K562 (cell line): ENCODE results near the gene CEACAM18. TPM values are rescaled to one million over a fixed set of nuclear protein-coding genes. Genes with fewer than 3 reads are reported as not detected.
A peak's percentile ranks its signal among the peaks of the same experiment; 100 is the strongest.

Experiments
- ATAC-seq: fragments of 200-7000 bp; cut with Tn5 transposase; 3 replicates; pipeline ENCODE4 v1.9.1; 2020; ENCODE audit warnings: moderate library complexity
- BruUV-seq: library from RNA; stranded (reverse); fragments of 400-500 nt; replicated peaks from 2 replicates; lab custom pipeline; 2021; lab: Mats Ljungman, UMichigan
- CTCF ChIA-PET: fragments of 300-600 bp; formaldehyde crosslinking; extraction: SDS; loops from one replicate; lab custom pipeline; 2021; ENCODE audit warnings: low intra/inter-chr PET ratio; lab: Yijun Ruan, JAX
- POLR2A ChIA-PET: fragments of 300-600, 350-650 bp; sonication (Branson Sonifier 250); formaldehyde crosslinking; extraction: SDS; loops from one replicate; lab custom pipeline; 2021; ENCODE audit warnings: antibody characterized with exemption, inconsistent platforms; lab: Yijun Ruan, JAX
- DNase-seq, 4 experiments: peaks; one replicate each; pipeline versions ENCODE4 v3.0.0 to v3.0.0-alpha.2; 2011 to 2018; ENCODE audit warnings: low spot score in 3 of 4, mixed read lengths in 3 of 4; ENCODE audit errors: extremely low read depth in 1 of 4
- FAIRE-seq: peaks from 2 replicates; lab custom pipeline; 2011; peaks lifted over from hg19 to GRCh38; lab: Jason Lieb, UNC
- H2AFZ ChIP-seq: 2 replicates; pipeline ENCODE4 v1.6.0; 2011; ENCODE audit warnings: low read depth, low read length, control low read depth, inconsistent platforms
- H3K27ac ChIP-seq: fragments of 200-600 bp; 3 replicates; pipeline ENCODE4 v1.8.0; 2011; ENCODE audit warnings: low read depth, mild to moderate bottlenecking, control low read depth, inconsistent platforms, low read length, moderate library complexity, mixed read lengths; ENCODE audit errors: extremely low read depth
- H3K27me3 ChIP-seq, 2 experiments: fragments of 300-600 bp in 1 of 2; 2 replicates in 1 of 2; 3 replicates in 1 of 2; pipeline versions ENCODE4 v1.6.0 to v1.8.0; 2011; ENCODE audit warnings: inconsistent platforms in 2 of 2, low read length in 2 of 2, mild to moderate bottlenecking in 1 of 2, mixed read lengths in 1 of 2, moderate library complexity in 1 of 2; ENCODE audit not compliant: control insufficient read depth in 2 of 2, insufficient read depth in 2 of 2
- H3K36me3 ChIP-seq: fragments of 300-600 bp; 3 replicates; pipeline ENCODE4 v1.8.0; 2011; ENCODE audit warnings: mild to moderate bottlenecking, low read length, inconsistent platforms; ENCODE audit not compliant: control insufficient read depth, insufficient read depth
- H3K4me1 ChIP-seq, 2 experiments: fragments of 200-600 bp in 1 of 2; replicated peaks in 1 of 2; 2 replicates in 1 of 2; 3 replicates in 1 of 2; pipeline versions ENCODE4 v1.5.1 to v1.8.0; 2011; ENCODE audit warnings: inconsistent platforms in 2 of 2, low read length in 2 of 2, mild to moderate bottlenecking in 1 of 2, mixed read lengths in 1 of 2, moderate library complexity in 1 of 2; ENCODE audit not compliant: control insufficient read depth in 2 of 2, insufficient read depth in 2 of 2
- H3K4me2 ChIP-seq: 2 replicates; pipeline ENCODE4 v1.6.1; 2011; ENCODE audit warnings: low read length, control low read depth, inconsistent platforms, mixed read lengths; ENCODE audit not compliant: insufficient read depth
- H3K4me3 ChIP-seq: fragments of 200-600 bp; sonication (generic), shearing (Covaris generic); 2 replicates; pipeline ENCODE4 v1.5.1; 2016; ENCODE audit warnings: control low read depth, inconsistent platforms
- H3K79me2 ChIP-seq: fragments of 200-600 bp; 3 replicates; pipeline ENCODE4 v1.8.0; 2011; ENCODE audit warnings: low read length, inconsistent platforms; ENCODE audit not compliant: control insufficient read depth, insufficient read depth
- H3K9ac ChIP-seq, 2 experiments: 2 replicates each; pipeline versions ENCODE4 v1.6.0 to v1.6.1; 2011; ENCODE audit warnings: low read depth in 2 of 2, low read length in 2 of 2, control low read depth in 1 of 2, inconsistent platforms in 1 of 2, mild to moderate bottlenecking in 1 of 2, mixed read lengths in 1 of 2; ENCODE audit not compliant: insufficient read depth in 1 of 2
- H3K9me1 ChIP-seq: one replicate; pipeline ENCODE4 v1.6.0; 2011; ENCODE audit warnings: inconsistent platforms, mild to moderate bottlenecking, low read length, moderate library complexity; ENCODE audit not compliant: control insufficient read depth, insufficient read depth
- H3K9me3 ChIP-seq: replicated peaks from 2 replicates; pipeline ENCODE4 v1.5.1; 2011; ENCODE audit warnings: low read depth, low read length, inconsistent platforms; ENCODE audit not compliant: control insufficient read depth, insufficient read depth
- H4K20me1 ChIP-seq: replicated peaks from 2 replicates; pipeline ENCODE4 v1.6.1; 2011; ENCODE audit warnings: low read length, inconsistent platforms, mixed read lengths; ENCODE audit not compliant: control insufficient read depth, insufficient read depth
- CC2D1A ChIP-seq: fragments of 450-650 bp; IDR thresholded peaks from 2 replicates; pipeline ENCODE4 v1.6.1; 2017; ENCODE audit warnings: mild to moderate bottlenecking
- ID3 ChIP-seq, 2 experiments: fragments of 250-450 bp in 1 of 2; fragments of 450-650 bp in 1 of 2; sonication (Bioruptor Pico) in 1 of 2; IDR thresholded peaks; 2 replicates each; pipeline versions ENCODE4 v1.6.1 to v1.8.0; 2016 to 2021; ENCODE audit warnings: mild to moderate bottlenecking in 2 of 2, moderate library complexity in 2 of 2, missing compliant biosample characterization in 1 of 2, missing genetic modification characterization in 1 of 2
- SFPQ ChIP-seq: fragments of 200-400 bp; formaldehyde crosslinking; IDR thresholded peaks from 2 replicates; pipeline ENCODE4 v1.6.1; 2017; ENCODE audit warnings: mild to moderate bottlenecking, low read depth, low read length, moderate library complexity
- TRIM24 ChIP-seq, 2 experiments: fragments of 450-650 bp; IDR thresholded peaks; 2 replicates each; pipeline ENCODE4 v1.6.1; 2016
- ZBTB33 ChIP-seq: sonication (generic); formaldehyde crosslinking; IDR thresholded peaks from 2 replicates; pipeline ENCODE4 v1.8.1; 2023; ENCODE audit warnings: mild to moderate bottlenecking, missing genetic modification reagents
- ZFP36 ChIP-seq: fragments of 150-350 bp; IDR thresholded peaks from 2 replicates; pipeline ENCODE4 v1.6.1; 2018; ENCODE audit warnings: low read length, low read depth; ENCODE audit not compliant: partially characterized antibody
- WGBS: fragments of 100-300 bp; shearing (Covaris generic); methylation state at CpG from one replicate; pipeline ENCODE4 v1.1.6; 2016; ENCODE audit warnings: low coverage, mixed read lengths; ENCODE audit not compliant: insufficient coverage; ENCODE audit errors: missing lambda C conversion rate; 5-methylcytosine and 5-hydroxymethylcytosine counted together
- in situ Hi-C: fragments of 300-500 bp; cut with MboI; formaldehyde crosslinking; loops from 4 replicates; pipeline ENCODE4 v1.15.0; 2018; ENCODE audit warnings: inconsistent platforms, mixed read lengths
- intact Hi-C: fragments of 100-400 bp; cut with micrococcal nuclease; formaldehyde crosslinking; loops from 2 replicates; pipeline ENCODE4 v1.14.2; 2022
- polyA plus RNA-seq, 8 experiments: library from polyadenylated mRNA; depleted of rRNA in 4 of 8; stranded (reverse) in 5 of 8; unstranded in 3 of 8; fragments of >200 nt; fragmentation: Nextera tagmentation in 2 of 8; fragmentation: Illumina TruSeq in 1 of 8; extraction: Ambion mirVana in 2 of 8; extraction: Trizol in 1 of 8; gene quantifications; 2 replicates each; pipeline versions ENCODE4 v1.2.1 to v1.2.3, GENCODE V29; 2011 to 2014; ENCODE audit warnings: inconsistent platforms in 1 of 8, missing spikeins in 1 of 8
- total RNA-seq, 7 experiments: library from RNA; depleted of rRNA in 6 of 7; stranded (reverse); fragments of >200 nt in 6 of 7; fragmentation: Illumina TruSeq in 2 of 7; extraction: Trizol in 2 of 7; gene quantifications; 2 replicates each; pipeline versions ENCODE4 v1.2.1 to v1.2.3, GENCODE V29; 2011 to 2021; ENCODE audit warnings: low replicate concordance in 1 of 7

CEACAM18 gene
- total and polyA plus RNA-seq, 9 of the 15 experiments (the other 6 are each of a cell fraction or from before 2014, with no cell fraction given) = 0.08 to 0.24 (median 0.15) TPM; not detected in 3

- no peak for DNase-seq
- Histone ChIP-seq H2AFZ (no peak overlapping the region), H3K79me2 (no peaks in the 10 kb centered on the region), H3K4me2 (no peak overlapping the region), H4K20me1 (no peaks in the 10 kb centered on the region), H3K9me3 (peaks cover 1% of the 10 kb centered on the region; the same call in 1 of the 2 replicates), H3K4me3 (no peak overlapping the region), H3K36me3 (no peaks in the 10 kb centered on the region), H3K27me3 (no peaks in the 10 kb centered on the region), H3K9me1 (no peaks in the 10 kb centered on the region), H3K27ac (no peak overlapping the region), H3K9ac (no peak overlapping the region), H3K4me1 (peaks cover 9 to 14% of the 10 kb centered on the region in 2 experiments; a peak in 4 of 5 replicates)
- POLR2A ChIA-PET = no interaction called here
- TF ChIP-seq ZFP36 = peak; percentile 64
- TF ChIP-seq CC2D1A = peak; percentile 45; the same call in 1 of the 2 replicates
- TF ChIP-seq TRIM24 (IDR thresholded peaks at IDR 0.05) = peak; percentile 58 to 71; a peak in 3 of 4 replicates
- TF ChIP-seq SFPQ = no peak
- peak; percentile 69 for TF ChIP-seq ZBTB33 (CRISPR knock-in tag)
- no peak for TF ChIP-seq ID3 (CRISPR knock-in tag; IDR thresholded peaks at IDR 0.05)
- TF ChIP-seq ID3 (tag; IDR thresholded peaks at IDR 0.05) = no peak
- no TSS peak for BruUV-seq
- in situ Hi-C loops = no loop called here
- no peak for ATAC-seq
- WGBS = 76% methylated on average over 5 of the region's 5 CpGs
- FAIRE-seq = no peak
- intact Hi-C loops = no loop called here
- CTCF ChIA-PET = no interaction called here
Observed at GRCh38 chr19:51450730-51451307, 27.5 kb upstream of the CEACAM18 start.
